ENCODE results near the gene SPOCK3. TPM values are rescaled to one million over a fixed set of nuclear protein-coding genes. Genes with fewer than 3 reads are reported as not detected.
"Not testable (repeated sequence)": the region's sequence is repeated elsewhere in the genome, so short reads cannot be mapped to it uniquely, and the experiment has no call there.

The SPOCK3 gene
- total RNA-seq, 1 donor from 2014 or later, result 2.3 TPM

- H3K27ac Mint-ChIP-seq, result no peak overlapping the region
- no peaks in the 10 kb centered on the region for H3K9me3 Mint-ChIP-seq
- H3K36me3 Mint-ChIP-seq, result no peaks in the 10 kb centered on the region
- no peak for DNase-seq (ENCODE audit: low spot score in 2 of 2, unreplicated experiment in 2 of 2)
- H3K27me3 Mint-ChIP-seq (ENCODE audit: low read depth), result no peaks in the 10 kb centered on the region
- peaks cover 4% of the 10 kb centered on the region for H3K4me1 Mint-ChIP-seq
- no peak for TF ChIP-seq CTCF (IDR thresholded peaks at IDR 0.05; ENCODE audit: unreplicated experiment)
- H3K4me3 Mint-ChIP-seq, result no peak overlapping the region
Observed at GRCh38 chr4:166886718-166887117, 347.6 kb downstream of the SPOCK3 start.

GRCh38 chr4:166882221-166882620, 352.1 kb downstream of the SPOCK3 start:
- peaks cover 7% of the 10 kb centered on the region for H3K4me1 Mint-ChIP-seq
- no peak overlapping the region for H3K27ac Mint-ChIP-seq
- DNase-seq (ENCODE audit: low spot score in 2 of 2, unreplicated experiment in 2 of 2), result no peak
- no peak overlapping the region for H3K4me3 Mint-ChIP-seq
- H3K27me3 Mint-ChIP-seq (ENCODE audit: low read depth), result no peaks in the 10 kb centered on the region
- H3K9me3 Mint-ChIP-seq, result no peaks in the 10 kb centered on the region
- H3K36me3 Mint-ChIP-seq, result no peaks in the 10 kb centered on the region
- no peak for TF ChIP-seq CTCF (IDR thresholded peaks at IDR 0.05; ENCODE audit: unreplicated experiment)

GRCh38 chr4:166875821-166876220, 358.5 kb downstream of the SPOCK3 start:
- no peak for DNase-seq (ENCODE audit: low spot score in 2 of 2, unreplicated experiment in 2 of 2)
- Mint-ChIP-seq H3K4me1 (peaks cover 3% of the 10 kb centered on the region), H3K9me3 (peaks cover 5% of the 10 kb centered on the region), H3K27me3 (ENCODE audit: low read depth) (no peaks in the 10 kb centered on the region), H3K4me3 (no peak overlapping the region), H3K36me3 (no peaks in the 10 kb centered on the region), H3K27ac (no peak overlapping the region)
- no peak for TF ChIP-seq CTCF (IDR thresholded peaks at IDR 0.05; ENCODE audit: unreplicated experiment)

- Mint-ChIP-seq H3K27ac (no peak overlapping the region), H3K27me3 (ENCODE audit: low read depth) (no peaks in the 10 kb centered on the region), H3K9me3 (peaks cover 21% of the 10 kb centered on the region), H3K36me3 (no peaks in the 10 kb centered on the region), H3K4me3 (no peak overlapping the region), H3K4me1 (no peaks in the 10 kb centered on the region)
- no peak for DNase-seq (ENCODE audit: low spot score in 2 of 2, unreplicated experiment in 2 of 2)
- TF ChIP-seq CTCF (IDR thresholded peaks at IDR 0.05; ENCODE audit: unreplicated experiment), result no peak
Observed at GRCh38 chr4:166862032-166862431, 372.3 kb downstream of the SPOCK3 start.

GRCh38 chr4:166850398-166850797, 383.9 kb downstream of the SPOCK3 start:
- not testable (repeated sequence) for H3K36me3 Mint-ChIP-seq; DNase-seq (ENCODE audit: low spot score in 2 of 2, unreplicated experiment in 2 of 2); H3K9me3 Mint-ChIP-seq; H3K27me3 Mint-ChIP-seq (ENCODE audit: low read depth); H3K4me3 Mint-ChIP-seq; H3K4me1 Mint-ChIP-seq; H3K27ac Mint-ChIP-seq

GRCh38 chr4:166846939-166847338, 387.4 kb downstream of the SPOCK3 start:
- no peak for TF ChIP-seq CTCF (IDR thresholded peaks at IDR 0.05; ENCODE audit: unreplicated experiment)

More at GRCh38 chr4:166846939-166847338, 387.4 kb downstream of the SPOCK3 start:
- H3K27ac Mint-ChIP-seq, result no peak overlapping the region
- H3K36me3 Mint-ChIP-seq, result no peaks in the 10 kb centered on the region
- H3K4me1 Mint-ChIP-seq, result no peaks in the 10 kb centered on the region
- H3K27me3 Mint-ChIP-seq (ENCODE audit: low read depth), result no peaks in the 10 kb centered on the region
- no peak overlapping the region for H3K4me3 Mint-ChIP-seq
- DNase-seq (ENCODE audit: low spot score in 2 of 2, unreplicated experiment in 2 of 2), result no peak
- peaks cover under 1% of the 10 kb centered on the region for H3K9me3 Mint-ChIP-seq

Data from mesothelial cell of epicardium (in vitro differentiated cells).